C1 segment of cervical spinal cord (tissue), 14 donors: ENCODE measurements around the gene MMP11.

Source experiments
- DNase-seq, 14 donors: peaks; one replicate each; lab custom pipeline; 2025; lab: John Stamatoyannopoulos, UW

The MMP11 gene

DNA sequence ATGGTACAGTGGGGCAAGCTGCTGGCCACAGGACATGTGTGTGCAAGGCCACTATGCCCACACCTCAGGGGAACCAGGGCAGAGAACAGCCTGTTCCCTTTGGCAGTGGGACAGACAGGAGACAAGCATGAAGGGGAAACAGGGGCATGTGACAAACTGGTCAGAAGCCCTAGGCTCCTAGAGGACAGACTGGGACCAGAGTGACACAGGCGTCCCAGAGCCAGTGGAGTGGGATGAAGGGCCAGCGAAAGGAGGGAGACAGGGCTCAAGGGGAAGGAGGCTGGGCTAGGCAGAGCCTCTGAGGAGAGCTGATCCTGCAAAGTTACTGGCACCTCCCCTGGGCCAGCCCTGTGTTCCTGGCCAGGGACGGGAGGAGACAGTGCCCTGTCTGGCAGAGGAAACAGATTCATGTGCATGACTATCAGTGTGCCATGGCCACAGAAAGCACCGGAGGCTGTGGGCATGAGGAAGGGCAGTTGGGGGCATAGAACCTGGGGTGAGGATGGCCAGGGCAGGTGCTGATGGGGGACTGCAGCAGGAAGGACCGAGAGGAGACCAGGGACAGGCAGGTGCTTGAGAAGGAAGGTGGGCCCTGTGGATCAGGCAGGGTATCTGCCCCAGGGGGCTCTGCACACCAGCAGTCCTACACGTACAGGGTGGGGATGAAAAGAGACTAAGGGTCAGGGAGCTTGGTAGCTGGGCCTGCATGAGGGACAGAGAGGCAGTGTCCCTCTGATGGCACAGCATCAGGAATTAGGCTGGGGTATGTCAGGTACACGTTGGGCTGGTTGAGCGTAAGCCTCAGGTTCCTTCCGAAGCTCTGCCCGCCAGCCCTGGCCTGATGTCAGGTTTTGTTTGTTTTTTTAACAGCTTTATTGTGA, 56.4 kb downstream of the MMP11 start:
- DNase-seq: peak in 6 of 14 donors; percentile 17 to 75 (median 41)

GRCh38 chr22:23829845-23830372, 57.3 kb downstream of the MMP11 start:
- no peak for DNase-seq

DNA sequence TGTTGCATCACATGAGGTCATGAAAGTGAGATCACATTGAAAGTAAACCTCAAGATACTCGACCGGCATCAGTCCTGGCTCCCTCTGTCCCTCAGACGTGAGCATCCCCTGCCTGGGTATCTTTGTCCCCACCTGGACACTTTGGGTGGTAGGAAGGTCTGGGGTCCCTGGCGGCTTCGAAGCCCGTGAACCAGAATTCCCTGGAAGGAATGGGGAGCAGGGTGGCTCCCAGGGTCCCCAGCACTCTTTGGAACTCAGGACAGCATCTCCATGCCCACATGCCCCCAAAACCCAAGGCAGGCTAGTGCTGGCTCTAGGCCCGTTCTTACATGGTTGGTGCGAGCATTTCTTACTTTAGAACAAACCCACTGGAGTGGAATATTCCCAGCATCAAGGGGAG, 58.6 kb downstream of the MMP11 start:
- DNase-seq: no peak

DNA sequence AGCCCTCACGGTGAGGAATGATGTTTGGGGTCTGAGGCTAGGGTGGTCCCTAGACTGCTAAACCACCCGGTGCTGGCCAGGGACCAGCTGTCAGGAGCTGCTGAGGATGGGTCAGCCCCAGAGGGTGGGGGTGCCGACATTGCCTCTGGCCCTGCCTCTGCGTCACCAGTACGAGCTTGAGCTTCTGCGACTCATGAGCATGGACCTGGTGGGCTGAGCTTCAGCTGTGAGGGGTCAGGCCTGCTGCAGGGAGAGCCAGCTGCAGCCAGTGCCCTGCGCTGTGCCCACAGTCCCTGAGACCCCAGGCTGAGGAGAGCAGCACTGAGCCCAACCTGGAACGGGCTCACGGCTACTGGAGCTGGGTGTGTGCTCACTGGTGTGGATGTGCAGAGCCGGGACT, 59.1 kb downstream of the MMP11 start:
- DNase-seq: no peak

DNA sequence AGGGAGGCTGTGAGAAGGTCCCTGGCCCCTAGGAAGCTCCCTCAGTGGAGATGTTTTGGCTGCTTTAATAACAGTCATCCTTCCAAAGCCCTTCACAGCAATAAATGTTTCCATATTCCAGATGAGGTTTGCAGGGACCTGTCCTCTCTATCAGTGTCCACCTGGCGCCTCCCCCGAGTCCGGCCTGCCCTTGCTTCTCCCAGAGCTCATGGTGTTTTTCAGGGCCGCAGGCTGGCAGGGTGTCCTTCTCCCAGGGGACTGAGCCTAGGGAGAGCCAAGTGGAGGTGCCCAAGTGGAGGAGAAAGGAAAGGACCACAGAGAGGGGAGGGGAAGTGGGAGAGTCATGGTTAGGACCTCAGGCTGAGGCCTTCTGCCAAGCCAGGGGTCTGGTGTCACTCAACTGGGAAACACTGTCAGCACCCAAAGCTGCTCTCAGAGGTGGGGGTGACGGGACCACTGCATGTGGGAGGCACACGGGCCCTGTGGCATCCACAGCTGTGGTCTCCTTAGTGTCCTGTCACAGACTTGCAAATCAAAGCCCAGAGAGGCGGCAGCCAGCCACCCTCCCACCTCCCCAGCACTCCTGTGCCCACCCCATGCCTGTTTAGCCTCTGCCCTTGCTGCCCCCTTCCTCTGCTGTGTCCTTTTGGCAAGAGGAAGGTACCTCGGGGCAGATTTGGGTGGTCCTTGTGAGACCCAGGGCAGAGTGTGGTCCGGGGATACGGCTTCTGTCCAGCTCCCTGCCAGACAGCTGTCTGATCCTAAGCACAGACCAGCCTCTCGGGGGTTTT, 59.8 kb downstream of the MMP11 start:
- DNase-seq: no peak

- DNase-seq: peak in 1 of 14 donors; percentile 54
Observed at GRCh38 chr22:23833017-23833751, 60.5 kb downstream of the MMP11 start.
